Cardiac fibroblast (primary cell): ENCODE measurements around the gene IL5RA.

Experiments used
- DNase-seq, 2 donors: peaks; one replicate each; pipeline versions ENCODE4 v3.0.0 to v3.0.0-alpha.2; 2010; ENCODE audit warnings: low read depth in 2 of 2
- H3K4me3 ChIP-seq, 2 donors: replicated peaks in 1 of 2; 1 replicate in 1 of 2; 2 replicates in 1 of 2; pipeline ENCODE4 v1.5.1; 2011; ENCODE audit warnings: low read depth in 2 of 2, low read length in 2 of 2, mild to moderate bottlenecking in 2 of 2, moderate library complexity in 1 of 2
- CTCF ChIP-seq: IDR thresholded peaks from one replicate; pipeline ENCODE4 v1.5.1; 2011; ENCODE audit warnings: low read depth, mild to moderate bottlenecking, low read length, inconsistent platforms

IL5RA gene

GRCh38 chr3:3038201-3038991 is 71.8 kb downstream of the IL5RA start:
- TF ChIP-seq CTCF = no peak
- H3K4me3 ChIP-seq = no peak overlapping the region
- DNase-seq = no peak

DNA sequence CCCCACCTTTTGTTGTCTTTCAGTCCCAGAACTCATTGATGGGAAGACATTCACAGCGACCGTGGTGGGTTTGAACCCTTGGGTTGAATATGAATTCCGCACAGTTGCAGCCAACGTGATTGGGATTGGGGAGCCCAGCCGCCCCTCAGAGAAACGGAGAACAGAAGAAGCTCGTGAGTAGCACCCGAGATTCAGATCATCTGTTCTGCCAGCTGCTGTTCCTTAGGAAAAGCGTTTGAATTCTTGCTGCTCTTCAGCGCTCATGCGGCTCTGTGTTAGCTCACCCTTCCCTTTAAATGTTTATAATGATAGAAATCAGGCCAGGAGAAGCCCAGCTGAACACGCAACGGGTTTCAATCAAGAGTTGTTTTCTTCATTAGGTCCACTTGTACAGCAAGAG is 73.0 kb downstream of the IL5RA start:
- H3K4me3 ChIP-seq = no peak overlapping the region
- DNase-seq = no peak
- no peak for TF ChIP-seq CTCF

DNA sequence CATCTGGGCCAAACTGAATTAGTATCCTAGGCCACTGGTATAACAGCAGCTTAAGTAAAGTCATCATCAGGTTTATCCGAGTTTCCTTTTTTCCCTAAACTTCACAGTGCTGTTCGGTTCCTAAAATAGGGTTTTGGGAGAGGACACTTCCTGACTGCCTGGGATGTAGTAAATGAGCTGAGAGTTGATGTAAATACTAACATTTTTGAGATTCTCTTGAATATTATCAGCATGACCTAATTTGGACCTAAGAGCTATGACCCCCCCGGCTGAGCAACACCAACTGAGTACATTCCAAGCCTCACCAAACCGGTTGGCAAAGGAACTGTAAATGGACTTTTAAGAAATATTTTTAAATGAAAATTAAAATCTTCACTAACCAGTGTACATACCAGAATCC is 78.8 kb downstream of the IL5RA start:
- no peak for TF ChIP-seq CTCF
- no peak for DNase-seq
- H3K4me3 ChIP-seq = no peak overlapping the region

DNA sequence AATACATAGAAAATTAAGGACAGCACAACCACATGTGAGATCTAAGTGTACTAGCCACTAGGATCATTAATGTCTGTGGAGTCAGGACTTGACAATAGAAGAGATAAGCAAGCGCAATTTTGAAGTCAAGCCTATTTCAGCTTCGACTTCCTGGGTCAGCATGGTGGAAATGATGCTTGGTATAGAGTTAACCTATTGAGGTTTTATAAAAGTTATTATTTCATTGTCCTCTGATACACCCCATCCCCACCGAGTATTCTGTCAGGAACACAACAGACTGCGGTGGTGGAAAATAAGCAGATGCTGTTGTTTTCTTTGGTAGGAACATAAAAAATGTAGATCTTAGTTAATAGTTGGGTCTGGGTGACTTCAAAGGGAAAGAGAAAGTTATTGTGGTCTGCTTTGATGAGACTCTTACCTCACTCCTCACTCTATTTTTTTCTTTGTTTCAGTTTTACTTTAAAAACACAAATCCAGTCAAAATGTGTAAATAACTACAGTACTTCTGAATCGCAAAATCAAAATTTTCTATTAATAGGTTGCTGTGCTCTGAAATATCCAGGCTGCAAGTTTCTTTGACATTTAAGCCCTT is 82.1 kb downstream of the IL5RA start:
- no peak overlapping the region for H3K4me3 ChIP-seq
- no peak for TF ChIP-seq CTCF
- no peak for DNase-seq

- H3K4me3 ChIP-seq = no peak overlapping the region
- no peak for TF ChIP-seq CTCF
- DNase-seq = no peak
These were observed 86.9 kb downstream of the IL5RA start for GRCh38 chr3:3023111-3023745.

DNA sequence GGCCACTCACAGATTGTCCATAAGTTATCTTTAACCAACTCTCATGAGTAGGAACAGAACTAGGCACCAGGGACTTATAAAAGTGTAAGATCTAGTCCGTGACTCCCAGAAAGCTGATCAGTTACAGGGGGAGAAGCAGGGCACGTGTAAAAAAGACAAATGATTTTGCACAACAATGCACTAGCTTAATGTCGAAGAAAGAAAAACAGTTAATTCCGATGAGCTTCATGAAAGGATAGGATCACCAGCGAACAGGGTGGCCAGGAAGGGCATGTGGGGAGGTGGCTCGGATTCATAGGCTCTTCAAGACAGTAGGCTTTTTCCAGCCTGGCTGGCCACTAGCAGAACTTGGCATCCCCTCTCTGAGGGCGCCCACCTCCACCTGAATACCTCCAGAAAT is 90.0 kb downstream of the IL5RA start:
- no peak for TF ChIP-seq CTCF
- no peak overlapping the region for H3K4me3 ChIP-seq
- no peak for DNase-seq
